Left lobe of liver (tissue), 2 donors: Measurements from ENCODE around the gene PELI2. TPM values are rescaled to one million over a fixed set of nuclear protein-coding genes. Genes with fewer than 3 reads are reported as not detected.

Experiments
- ATAC-seq: fragments of 200-7000 bp; cut with Tn5 transposase; one replicate; pipeline ENCODE4 v1.9.1; 2020; ENCODE audit warnings: mild to moderate bottlenecking, moderate library complexity
- DNase-seq: peaks from one replicate; pipeline ENCODE4 v3.0.0-alpha.2; 2020; ENCODE audit warnings: low spot score
- total RNA-seq: library from RNA; stranded (reverse); gene quantifications from one replicate; pipeline ENCODE4 v1.2.1, GENCODE V29; 2021
- donor health status: DM: no; HTN: no; CAD: no; lungs with moderate emphysema.
- donor health status: DM: no; HTN: yes; CAD: no.

The PELI2 gene
- total RNA-seq, 1 donor from 2014 or later: 1.1 TPM

DNA sequence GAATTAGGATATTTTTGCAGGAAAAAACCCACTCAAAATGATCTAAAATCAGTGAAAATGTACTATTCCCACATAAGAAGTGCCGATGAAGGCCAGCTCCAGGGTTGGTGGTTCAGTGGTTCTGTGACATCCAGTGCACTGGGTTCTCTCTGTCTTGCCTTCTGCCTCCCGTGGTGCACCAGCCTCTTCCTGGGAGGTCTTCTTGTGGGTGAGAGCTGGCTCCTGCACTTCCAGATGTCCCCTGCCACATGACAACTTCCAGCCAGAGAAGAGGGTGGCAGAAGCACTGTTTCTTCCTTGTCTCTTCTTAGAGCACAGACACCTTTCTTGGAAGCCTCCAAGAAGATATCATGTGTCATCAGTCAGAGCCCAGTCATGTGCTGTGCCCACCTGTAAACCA lies 170.9 kb downstream of the PELI2 start:
- no peak for DNase-seq
- ATAC-seq: no peak

DNA sequence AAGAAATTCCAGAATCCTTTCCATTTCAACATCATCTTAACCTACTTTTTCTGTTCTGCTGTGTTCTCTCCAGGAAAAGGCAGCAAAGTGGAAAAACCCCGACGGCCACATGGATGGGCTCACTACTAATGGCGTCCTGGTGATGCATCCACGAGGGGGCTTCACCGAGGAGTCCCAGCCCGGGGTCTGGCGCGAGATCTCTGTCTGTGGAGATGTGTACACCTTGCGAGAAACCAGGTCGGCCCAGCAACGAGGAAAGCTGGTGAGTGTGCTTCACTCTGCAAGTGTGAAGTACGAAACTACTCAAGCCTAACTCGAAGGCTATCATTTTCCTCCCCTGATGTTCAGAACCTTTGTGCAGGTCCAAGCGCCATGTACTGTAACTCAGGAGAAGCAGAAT lies 172.0 kb downstream of the PELI2 start:
- no peak for DNase-seq
- no peak for ATAC-seq

DNA sequence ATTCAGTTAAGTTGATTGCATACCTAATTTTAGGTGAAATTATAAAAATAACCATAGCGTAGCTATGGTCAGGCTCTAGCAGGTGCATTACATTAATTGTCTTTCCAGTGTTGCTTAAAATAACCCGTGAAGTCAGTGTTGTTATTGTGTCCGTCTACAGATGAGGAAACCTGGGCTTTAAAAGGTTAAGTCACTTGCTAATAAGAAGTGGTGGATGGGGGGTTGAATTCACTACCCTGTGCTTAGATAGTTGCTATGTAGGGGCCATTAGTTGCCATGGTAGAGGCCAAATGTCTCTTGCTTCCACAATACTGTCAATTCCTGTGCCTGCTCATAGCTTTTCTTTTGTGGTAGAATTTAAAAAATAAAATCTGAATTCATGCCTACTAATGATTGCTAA lies 174.8 kb downstream of the PELI2 start:
- DNase-seq (no peak), ATAC-seq (no peak)

DNA sequence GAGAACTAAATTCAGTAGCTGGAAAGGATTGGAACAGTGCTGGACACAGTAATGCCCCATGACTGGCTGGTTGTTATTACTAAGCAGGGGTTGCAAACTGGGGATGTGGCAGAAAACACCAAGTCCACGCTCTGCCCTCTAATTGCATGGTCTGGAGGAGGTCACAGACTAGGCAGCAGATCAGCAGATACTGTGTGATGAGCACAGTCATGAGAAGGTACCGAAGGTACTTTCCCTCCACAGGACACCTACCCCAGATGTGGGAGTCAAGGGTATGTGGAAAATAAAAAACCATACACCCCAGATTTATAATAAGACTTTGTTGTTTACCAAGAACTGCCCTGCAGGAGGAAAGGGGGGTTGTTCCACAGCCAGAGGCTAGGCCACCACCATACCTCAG lies 175.3 kb downstream of the PELI2 start:
- DNase-seq (no peak), ATAC-seq (no peak)

DNA sequence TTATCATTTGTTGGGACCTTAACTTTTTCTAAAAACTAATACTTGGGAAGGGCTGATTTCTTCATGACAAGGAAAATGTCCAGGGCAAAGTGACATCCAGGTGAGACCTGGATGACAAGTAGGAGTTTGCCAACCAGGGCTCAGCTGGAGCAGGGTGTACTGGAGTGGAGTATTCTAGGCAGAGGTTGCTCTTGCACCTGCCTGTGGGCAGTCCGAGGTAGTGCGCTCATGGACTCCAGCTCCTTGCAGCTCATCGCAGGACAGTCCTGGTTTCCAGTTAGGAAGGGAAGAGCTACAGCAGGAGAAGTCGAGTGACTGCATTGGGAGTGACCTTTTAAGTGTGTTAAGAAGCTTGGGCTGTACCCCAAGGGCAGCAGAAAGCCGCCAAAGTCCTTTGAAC lies 175.9 kb downstream of the PELI2 start:
- ATAC-seq (no peak), DNase-seq (no peak)

DNA sequence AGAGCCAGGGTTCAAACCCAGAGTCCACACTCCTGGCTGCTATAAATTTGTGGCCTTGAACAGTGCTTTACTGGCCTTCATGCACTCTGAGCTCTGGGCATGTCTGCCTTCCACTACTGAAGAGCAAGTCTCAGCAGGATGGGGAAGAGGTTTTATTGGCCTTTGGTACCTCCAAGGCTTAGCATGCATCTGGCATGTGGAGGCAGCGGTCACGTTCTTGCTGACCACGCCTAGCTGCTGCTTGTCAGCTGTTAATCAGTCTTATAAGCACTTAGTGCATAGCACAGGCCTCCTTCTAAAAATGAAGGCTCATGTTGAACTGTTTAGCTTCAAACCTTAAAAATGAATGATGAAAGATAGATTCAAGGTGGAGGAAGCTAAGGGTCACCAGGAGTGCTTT lies 177.5 kb downstream of the PELI2 start:
- ATAC-seq: no peak

DNA sequence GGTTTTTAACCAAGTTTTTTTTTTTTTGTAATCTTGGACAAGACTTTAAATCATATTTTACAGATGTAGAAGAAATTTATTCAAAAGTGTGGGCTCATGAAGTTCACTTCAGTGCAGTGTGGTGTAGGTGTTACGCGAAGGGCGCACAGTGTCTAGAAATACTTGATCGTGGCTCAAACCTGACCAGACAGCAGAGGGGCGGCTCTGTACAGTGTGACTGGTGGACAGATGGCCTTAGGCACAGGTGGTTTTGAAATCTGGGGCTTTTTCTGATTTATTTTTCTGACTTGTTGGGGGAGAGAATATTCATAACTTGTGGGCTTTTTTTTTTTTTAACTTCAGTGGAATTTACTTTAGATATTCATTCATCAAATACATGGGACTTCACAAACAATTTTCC lies 179.2 kb downstream of the PELI2 start:
- no peak for ATAC-seq
- DNase-seq: no peak

More for the DNA sequence above, 177.5 kb downstream of the PELI2 start:
- no peak for DNase-seq

DNA sequence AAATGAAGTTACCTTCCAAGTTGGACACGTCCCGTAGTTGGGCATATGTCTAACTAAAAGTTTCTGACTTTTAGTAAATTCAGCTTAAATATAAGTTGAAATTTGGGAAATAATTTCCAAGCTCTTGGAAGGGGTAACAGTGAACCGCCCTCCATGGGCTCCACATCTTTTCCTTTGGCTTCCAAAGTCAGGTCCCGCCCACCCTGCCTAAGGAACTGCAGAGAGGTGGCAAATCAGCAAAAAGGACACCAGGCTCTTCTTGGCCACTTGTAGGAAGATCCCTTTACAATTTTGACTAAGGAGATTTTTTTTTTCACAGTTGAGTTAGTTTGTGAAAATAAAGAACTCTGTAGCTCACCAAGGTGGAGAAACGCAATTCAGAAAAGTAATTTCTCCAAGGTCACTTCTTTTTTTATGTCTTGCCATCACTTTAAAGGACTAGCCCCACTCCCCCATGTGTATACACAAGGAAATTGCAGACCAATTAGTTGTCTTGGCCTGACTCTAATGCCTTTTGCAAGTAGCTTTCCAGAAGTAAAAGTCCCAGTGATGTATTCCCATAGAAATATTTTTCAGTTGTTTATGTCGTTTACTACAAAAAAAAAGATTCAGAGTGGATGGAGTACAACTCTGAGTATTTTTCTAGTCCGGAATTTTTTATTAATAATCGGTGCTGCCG lies 181.2 kb downstream of the PELI2 start:
- no peak for ATAC-seq

DNA sequence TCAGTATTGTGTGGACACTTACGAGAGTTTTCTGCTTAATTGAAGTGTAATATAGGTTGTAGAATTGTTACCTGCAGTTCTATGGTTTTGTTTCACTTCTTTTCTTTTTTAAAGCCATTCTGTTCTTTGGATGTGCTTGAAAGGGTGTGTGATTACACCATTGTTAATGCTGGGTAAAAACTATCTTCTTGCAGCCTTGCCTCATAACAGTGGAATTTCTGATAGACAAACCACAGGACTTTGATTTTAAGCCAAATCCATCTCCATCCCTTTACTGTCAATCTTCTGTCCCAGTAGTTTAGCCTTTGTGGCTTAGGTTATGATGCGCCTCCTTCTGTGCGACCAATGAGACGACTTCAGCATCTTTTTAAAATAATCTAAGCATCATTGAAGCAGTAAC lies 182.3 kb downstream of the PELI2 start:
- DNase-seq (no peak), ATAC-seq (no peak)

More for the DNA sequence above, 181.2 kb downstream of the PELI2 start:
- DNase-seq: no peak

DNA sequence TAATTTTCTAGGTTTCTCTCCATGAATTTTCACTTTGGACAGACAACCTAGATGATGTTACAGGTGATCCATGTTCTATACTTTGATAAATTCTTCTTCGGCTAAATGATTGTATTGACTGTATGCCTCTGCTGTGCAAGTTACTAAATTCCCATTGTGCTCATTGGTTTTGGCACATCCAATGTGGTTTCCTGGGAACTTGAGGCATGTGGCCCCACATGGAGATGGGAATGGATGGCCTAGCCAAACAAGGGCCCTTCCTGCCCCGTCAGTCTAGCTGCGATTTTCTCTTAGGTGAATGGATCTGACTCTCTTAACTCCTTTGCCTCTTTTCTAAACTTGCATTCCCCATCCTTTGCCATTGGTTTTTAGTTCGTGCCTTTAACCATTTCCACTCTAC lies 186.2 kb downstream of the PELI2 start:
- ATAC-seq: no peak

DNA sequence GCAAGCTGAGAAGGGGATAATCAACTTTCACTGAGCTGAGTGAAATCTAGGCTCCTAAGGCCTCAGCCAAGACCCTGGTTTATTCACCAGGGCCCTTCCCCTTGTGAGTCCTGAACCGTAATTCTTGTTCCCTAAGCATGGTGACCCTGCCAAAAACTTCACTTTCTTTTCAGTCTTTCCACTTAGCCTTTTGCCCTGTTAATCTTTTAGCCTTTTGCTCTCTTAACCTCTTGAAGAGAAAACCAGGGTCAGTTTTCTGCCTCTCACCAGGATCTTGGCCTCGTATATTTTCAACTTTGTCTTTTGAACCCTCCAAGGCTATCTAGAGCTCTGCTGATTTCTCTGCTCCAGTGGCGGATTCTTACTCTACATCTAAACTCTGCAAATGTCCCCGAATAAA lies 191.0 kb downstream of the PELI2 start:
- ATAC-seq: no peak
- DNase-seq: no peak

More for the DNA sequence above, 186.2 kb downstream of the PELI2 start:
- DNase-seq: no peak

DNA sequence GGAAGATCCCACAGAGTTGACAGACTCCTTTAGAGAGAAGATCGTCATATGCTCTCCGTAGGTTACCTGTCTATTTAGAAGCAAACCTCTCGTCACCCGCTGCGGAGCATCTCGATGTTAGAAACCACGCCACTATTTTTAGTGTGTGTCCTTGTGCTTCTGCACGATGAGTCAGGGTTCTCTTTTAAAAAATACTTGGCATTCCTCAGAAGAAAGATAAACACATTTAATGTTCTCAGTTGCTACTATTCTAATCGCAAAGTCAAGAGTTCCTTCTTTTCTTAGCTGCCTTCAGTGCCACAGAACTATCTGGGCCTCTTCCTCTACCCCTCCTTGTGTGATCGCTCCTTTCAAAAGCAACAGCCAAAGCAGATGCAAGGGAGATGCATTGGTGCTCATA lies 192.4 kb downstream of the PELI2 start:
- DNase-seq (no peak), ATAC-seq (no peak)

DNA sequence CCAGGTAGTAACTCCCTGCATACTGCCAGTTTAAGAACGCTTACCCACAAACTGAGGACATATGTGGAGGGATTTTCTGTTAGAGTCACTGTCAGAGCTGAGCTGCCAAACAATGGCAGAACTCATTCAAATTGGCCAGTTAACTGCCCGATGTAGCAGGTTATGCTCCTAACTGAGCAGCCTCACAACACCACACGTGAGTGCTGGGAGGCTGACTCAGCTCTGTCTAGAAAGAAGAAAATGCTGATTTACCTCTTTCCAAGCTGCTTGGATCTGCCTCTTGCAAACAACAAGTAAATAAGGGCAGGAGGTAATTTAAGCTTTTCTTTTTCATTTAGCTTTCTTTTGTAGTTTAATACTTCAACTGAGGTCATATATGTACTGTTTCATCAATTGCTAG lies 195.6 kb downstream of the PELI2 start:
- ATAC-seq (no peak), DNase-seq (no peak)

DNA sequence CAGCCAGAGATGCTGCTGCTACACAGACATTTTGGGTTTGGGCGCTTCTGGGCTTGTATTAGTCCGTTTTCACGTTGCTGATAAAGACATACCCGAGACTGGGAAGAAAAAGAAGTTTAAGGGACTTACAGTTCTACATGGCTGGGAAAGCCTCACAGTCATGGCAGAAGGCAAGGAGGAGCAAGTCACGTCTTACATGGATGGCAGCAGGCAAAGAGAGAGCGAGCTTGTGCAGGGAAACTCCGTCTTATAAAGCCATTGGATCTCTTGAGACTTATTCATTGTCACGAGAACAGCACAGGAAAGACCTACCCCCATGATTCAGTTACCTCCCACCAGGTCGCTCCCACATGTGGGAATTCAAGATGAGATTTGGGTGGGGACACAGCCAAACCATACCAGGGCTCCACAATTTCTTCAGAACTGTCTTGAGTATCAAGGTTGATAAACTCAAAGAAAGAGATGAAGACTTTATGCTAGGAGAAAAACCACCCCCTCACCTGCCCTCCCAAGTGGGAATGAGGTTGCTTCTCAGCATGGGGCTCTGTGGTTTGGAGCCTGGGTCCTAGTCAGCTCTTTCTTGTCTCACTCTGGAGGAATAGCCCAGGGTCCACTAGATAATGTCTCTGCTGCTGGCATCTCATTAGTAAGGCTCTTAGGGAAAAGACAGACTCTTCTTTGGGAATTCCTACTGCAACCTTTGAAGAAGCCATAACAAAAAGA lies 200.3 kb downstream of the PELI2 start:
- DNase-seq: no peak
- ATAC-seq: no peak

DNA sequence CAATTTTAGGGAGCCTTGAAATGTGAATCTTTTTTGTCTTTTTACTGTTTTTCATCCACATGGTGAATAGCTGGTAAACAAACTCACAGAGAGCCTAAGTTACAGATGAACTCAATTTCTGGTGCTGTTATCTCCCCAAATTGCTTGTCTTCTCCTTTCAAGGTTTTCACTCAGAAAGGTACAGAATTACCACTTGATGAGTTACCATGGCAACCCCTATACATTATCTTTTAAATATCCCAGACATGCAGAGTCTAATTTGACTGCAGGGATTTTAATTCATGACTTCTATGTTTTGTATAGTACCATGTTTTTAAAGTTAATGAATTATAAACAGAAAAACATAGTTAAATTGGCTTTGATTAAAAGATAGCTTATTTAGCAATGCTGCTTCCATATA lies 203.7 kb downstream of the PELI2 start:
- ATAC-seq (no peak), DNase-seq (no peak)

DNA sequence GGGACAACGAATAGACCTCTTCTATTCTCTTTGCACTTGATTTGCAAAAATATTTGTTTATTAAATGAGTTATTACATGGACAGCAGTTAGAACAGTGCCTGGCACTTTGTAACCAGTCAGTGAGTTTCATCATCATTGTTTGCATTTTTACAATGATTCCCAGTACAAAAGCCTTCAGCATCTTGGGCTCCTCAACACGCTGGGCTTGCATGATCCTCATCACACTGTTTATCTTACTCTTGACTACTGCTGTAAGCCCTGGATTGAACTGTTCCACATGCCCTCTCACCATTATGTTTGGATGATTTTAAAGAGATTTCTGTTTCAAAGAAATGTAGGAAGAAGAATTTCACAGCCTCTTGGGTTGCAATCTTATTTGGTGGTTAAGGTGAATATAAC lies 204.3 kb downstream of the PELI2 start:
- ATAC-seq: no peak
- DNase-seq: no peak

DNA sequence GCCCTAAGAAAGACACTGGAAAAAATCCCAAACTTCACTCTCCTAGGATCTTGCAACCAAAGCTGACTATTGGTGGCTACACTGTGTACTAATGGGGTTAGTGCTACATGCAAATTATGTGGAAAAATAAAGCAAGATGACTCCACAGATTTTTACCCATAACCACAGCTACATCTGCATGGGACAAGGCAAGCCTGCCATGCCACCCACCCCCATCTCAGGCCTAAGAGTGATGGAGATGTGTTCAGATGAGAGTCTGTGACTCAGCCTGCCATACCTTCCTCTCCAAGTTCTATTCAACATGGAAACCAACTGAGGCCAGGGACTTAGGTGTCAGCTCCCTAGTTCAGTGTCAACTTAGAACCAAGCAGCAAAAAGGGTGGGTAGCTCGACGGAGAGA lies 206.2 kb downstream of the PELI2 start:
- no peak for ATAC-seq
- DNase-seq: no peak

DNA sequence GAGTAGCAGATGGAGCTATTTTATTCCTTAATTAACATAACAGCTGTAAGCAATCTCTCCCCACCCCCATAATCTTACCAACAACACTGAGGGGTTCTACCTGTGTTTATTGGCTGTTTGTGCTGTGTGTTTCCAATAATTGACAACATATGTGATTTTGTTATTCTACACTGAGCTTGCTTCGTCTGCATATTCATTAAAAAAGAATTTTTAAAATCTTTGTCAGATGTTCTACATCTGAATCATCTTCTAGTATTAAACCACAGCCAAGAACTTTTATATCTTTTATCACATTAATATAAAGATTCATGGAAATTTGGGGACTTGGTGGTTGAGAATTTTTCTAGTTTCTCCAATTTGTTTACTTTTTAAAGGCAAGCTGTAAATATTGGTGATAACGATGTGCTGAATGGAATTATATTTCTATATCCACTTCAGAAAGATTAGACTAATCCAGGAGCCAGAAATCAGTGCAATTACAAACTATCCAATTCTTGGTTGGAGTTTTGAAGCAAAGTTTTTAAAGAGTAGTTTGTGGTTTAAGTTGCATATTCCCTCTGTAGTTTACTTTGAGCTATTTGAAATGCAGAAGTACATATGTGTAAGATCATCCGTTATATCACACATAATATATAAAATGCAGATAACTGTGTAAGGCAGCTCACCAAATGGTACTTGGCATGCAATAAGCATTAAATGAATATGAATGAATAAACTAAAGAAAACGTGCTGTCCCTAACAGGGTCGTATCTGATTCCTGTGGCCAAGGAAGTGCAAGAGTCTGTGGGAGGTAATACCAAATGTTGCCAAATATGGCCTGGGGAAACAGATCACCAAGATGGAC lies 206.9 kb downstream of the PELI2 start:
- no peak for DNase-seq
- ATAC-seq: no peak

DNA sequence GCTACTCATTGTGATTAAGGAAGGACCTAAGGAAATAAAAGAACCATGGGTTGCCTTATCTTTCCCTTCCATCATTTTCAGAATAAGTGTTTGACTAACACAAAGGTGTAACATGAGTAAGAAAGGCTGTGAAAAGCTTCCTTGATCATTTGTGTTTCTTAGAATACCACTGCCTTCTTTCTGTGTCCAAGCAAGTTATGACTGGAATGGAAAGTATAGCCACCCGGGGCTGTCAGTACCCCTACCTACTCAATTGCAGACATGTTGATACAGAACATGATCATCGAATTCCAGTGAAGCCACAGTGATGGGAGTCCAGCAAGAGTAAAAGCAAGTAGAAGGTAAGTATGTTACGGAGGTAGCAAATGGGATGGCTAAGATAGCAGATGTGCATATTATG lies 209.8 kb downstream of the PELI2 start:
- DNase-seq (no peak), ATAC-seq (no peak)

DNA sequence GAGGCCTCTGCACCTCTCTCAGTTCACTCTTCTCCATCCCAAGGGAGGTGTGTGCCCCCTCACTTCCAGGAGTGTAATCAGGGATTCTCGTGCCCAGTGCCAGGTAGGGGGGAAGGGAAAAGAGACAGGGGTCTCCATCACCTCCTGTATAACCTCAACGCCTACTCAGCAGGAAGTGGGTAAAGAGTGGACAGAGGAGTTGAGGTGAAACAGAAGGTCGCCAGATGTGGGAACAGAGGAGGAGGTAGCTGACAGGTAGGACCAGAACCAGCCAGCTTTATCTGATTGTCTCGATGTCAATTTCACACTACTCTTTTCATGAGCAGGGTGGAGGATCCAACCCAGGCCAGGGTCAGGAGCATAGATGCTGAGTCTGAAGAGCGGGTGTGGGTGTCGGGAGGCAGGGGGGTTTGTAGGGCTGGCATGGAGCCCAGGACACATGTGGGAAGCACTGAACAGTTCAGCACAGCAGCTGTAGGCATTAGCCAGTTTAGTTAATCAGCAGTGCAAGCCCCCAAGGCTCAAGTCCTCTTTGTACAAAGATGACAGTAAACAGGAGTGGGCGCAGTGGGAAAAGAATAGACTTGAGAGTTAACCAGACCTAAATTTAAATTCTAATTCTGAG lies 213.5 kb downstream of the PELI2 start:
- ATAC-seq (no peak), DNase-seq (no peak)
